SIG-M5 (cell line): ENCODE measurements around the gene TLL2.

Experiments used
- DNase-seq: peaks from one replicate; lab custom pipeline; 2025; lab: John Stamatoyannopoulos, UW

The TLL2 gene

GRCh38 chr10:96358851-96359540 is 154.7 kb downstream of the TLL2 start, which contains the start of gene OPALIN:
Gene OPALIN, minus strand, starts transcription at chr10:96359002. Its CDS starts 106 bp downstream, at chr10:96358896.
- no peak for DNase-seq

DNA sequence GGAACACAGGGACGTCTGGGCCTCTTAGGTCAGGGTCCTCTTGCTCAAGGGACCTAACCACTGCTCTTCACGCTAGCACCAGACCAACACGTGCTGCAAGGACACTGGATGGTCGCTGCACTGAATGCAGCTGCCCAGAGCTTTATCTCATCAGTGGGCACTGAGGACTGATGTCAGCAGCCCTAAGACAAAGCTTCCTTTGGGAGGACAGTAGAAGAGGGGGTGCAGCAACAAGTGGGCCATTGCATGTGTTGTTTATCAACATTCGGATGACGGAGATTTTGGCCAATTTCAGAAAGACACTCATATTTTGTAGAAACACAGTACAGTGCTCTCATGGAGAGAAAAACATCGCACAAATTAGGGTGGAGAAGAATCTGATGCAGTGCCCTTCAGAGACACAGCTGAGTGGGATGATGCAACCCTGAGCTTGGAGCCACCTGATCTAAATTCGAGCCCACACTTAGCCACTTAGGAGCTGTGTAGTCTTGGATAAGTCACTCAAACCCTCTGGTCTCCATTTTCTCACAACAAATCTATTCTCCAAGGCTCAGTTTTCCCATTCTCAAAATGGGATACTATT is 156.6 kb downstream of the TLL2 start:
- DNase-seq = no peak

DNA sequence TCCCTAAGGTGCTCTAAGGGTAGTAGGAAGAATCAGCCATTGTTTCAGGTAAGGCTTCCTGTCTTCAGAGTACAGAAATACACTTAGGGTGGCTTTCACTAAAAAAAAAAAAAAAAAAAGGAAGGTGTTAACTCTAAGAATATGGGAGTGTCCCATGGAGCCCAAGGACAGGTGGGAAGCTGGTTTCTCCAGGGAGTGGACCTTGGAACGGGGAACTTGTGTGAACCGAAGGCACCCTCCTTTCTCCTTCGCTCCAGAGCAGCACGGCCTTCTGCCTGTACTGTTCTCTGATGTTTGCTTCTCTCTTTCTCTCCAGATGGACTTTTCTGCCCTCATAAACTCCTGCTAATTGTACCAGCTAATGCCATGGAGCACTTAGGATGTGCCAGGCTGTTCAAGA is 161.1 kb downstream of the TLL2 start:
- no peak for DNase-seq

DNA sequence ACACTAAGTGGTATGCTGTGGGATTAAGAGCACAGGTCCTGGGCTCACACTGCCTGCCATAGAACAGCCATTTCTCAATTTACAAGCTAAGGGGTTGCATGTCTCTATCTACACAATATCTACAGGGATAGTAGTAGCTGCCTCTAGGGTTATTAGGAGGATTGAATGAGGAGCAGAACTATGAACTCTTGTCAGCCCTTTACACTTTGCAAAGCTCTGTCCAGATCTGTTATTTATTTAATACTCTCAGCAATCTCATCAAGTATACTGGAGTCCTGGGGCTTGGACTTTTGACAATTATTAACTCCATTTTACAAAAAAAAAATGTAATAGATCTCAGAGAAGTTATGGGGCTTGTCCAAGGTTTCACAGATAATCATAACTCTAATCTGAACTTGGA is 161.7 kb downstream of the TLL2 start:
- DNase-seq = no peak

DNA sequence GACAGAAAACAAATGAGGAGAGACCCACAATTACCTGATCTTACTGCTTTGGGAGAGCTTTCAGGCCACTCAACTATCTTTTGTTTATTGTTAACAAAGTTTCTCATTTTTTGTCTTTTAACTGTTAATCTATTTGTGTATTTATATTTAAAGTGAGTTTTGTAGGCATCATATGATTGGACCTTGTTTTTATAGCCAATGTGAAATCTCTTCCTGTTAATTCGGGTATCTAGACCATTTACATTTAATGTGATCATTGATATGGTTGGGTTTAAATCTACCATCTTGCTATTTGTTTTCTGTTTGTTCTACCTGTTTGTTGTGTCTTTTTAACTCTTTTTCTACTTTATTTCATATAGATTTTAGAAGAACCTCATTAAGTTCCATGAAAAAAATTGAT is 167.4 kb downstream of the TLL2 start:
- DNase-seq = no peak

GRCh38 chr10:96345222-96345621 is 168.5 kb downstream of the TLL2 start:
- no peak for DNase-seq

GRCh38 chr10:96344178-96344577 is 169.5 kb downstream of the TLL2 start:
- no peak for DNase-seq

GRCh38 chr10:96342402-96342801 is 171.3 kb downstream of the TLL2 start:
- DNase-seq = no peak

DNA sequence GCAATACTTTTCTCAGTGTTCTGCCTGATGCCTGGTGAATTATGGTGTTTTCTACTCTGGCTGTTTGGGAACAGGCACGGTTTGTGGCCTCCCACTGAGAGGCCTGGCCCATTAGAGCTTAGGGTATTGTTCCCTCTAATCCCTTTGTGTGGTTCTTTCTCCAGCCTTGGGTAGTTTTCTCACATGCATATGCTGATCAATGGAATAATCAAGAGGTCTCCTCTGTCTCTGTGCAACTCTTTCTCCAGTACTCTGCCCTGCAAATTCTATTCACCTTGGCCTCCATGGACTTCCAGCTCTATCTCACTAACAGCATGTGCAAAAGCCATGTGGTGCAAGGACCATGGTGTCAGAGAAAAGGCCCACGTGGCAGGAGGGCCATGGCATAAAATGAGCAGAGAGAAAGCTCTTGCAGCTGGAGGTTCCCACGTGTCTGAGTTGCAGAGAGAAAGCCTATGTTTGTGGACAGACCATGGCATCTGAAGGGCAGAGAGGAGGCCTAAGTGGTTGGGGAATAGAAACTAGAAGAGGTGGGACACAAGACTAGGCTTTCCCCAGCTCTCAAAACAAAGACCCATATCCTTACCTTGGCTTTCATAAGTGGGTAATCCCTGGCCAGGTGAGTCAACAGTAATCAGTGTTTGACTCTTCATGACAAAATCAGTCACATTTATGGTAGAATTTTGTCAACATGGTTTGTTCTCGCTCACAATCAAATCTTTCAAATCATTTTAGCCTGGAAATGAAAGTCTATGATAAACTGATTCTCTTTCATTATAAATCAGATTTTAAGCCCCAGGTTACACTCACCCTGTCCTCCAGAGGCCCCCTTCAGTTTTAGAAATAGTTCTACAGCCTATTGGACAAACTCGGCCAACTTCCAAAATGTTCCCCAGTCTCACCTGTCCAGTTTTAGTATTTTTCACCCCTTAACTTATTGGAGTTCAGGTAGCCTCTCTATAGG is 172.2 kb downstream of the TLL2 start:
- DNase-seq = no peak

DNA sequence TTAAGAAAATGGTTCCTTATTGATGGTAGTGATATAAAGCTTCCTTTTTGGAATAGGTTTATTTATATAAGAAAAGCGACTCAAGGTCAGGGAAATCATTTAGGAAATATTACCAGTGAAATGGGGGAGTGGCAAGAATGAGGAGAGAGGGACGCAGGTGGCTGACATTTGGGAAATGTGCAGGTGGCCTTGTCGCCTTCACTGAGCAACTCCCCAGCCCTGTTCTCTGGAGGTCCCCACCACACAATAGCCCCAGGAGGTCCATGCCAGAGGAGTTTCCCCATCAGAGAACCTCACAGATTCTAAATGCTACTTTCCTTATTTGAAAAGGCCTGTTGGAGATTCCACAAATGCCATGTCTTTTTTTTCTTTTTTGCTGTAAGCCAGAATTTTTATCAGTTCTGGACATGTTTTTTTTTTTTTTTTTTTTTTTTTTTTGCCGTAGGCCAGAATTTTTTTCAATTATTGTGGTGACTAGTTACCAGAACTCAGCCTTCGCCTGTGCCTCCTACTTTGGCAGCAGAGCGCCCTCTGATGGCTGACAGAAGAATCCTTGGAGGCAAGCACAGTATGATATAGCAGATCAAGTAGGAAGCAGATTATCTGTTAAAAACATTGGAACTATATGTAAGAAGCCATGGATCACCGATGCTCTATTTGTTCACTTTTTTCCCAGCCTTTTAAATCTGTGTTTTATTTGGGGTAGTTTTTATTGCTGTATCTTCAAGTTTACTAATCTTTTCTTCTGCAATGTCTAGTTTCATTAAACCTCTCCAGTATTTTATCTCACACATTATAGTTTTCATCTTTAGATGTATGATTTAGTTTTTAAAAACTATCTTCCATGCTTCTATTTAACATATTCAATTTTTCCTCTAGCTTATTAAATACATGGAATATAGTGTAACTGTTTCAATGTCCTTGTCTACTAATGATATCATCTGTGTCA is 173.5 kb downstream of the TLL2 start:
- peak; percentile 12 for DNase-seq

DNA sequence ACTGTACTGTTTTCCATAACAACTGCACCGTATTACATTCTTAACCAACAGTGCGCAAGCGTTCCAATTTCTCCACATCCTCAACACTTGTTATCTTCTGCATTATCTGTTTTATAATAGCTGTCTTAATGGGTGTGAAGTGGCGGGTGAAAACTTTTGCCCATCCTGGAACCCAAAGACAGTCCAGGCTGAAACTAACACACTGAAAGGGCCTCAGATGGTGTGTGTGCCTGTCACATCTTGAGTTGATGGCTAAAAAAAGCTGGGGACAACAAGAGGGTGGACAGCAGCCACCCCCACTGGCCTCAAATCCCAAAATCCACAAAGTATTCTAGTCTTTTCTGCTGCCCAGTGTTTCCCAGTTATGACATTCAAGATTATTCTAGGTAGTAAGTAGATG is 174.3 kb downstream of the TLL2 start:
- no peak for DNase-seq

DNA sequence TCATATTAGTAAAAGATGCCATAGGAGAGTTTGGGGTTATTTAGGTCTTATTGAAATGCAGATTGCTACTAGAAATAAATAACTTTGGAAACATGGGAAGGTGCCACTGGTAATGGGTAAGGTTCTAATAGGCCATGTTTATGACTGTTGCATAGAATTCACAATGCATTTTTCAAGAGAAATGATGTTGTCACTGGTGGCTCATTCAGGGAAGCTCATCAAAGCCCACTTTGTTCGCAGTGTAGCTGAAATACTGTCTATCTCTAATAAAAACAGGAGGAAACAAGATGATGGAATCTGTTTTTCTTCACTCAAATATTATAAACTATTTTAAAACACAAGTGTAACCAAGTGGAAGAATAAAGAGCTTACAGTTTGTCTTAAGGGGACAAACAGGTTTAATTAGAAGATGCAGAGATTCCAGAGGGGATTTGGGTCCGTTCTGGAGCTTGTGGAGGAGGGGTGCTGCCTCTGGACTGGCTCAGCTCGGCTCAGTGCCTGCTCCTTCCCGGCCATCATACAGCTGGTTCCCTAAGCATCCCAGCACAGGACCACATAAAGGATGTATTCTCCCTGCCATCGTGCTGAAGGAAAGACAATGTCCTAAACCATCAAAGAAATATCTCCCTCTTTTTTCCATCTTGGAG is 175.3 kb downstream of the TLL2 start:
- no peak for DNase-seq

- DNase-seq = no peak
Observed at GRCh38 chr10:96337106-96337505, 176.6 kb downstream of the TLL2 start.

- no peak for DNase-seq
Observed at GRCh38 chr10:96334616-96335526, 178.9 kb downstream of the TLL2 start.

GRCh38 chr10:96333101-96333500 is 180.6 kb downstream of the TLL2 start:
- no peak for DNase-seq

- DNase-seq = no peak
Observed at GRCh38 chr10:96327462-96327861, 186.3 kb downstream of the TLL2 start.

DNA sequence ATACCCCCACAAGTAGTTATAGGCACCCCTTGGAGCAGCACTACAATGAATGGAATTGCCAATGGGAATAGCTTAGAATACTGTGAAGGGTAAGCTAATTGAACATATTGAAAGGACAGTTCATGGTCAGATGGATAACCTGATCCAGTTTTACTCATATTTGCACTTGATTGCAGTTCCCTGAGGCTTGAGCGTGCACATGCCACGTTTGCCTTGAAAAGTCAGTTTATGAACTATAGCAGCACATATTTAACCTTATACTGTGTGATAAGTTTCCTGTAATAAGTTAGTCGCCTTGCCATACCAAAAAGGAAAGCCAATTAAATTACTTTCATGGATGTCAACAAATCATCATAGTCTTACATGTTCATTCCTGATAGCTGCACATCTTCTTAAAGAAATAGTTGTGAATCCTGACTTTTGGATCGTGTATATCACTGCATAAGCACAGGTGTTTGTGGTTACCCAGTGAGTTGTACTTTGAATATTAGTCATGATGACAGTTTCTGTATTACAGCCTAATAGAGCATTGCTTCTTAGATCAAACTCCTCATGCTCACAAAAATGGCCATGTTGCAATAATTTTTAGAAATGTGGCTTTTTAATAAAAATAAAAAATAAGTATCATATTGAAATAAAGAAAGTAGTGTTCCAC is 187.9 kb downstream of the TLL2 start:
- DNase-seq = no peak

DNA sequence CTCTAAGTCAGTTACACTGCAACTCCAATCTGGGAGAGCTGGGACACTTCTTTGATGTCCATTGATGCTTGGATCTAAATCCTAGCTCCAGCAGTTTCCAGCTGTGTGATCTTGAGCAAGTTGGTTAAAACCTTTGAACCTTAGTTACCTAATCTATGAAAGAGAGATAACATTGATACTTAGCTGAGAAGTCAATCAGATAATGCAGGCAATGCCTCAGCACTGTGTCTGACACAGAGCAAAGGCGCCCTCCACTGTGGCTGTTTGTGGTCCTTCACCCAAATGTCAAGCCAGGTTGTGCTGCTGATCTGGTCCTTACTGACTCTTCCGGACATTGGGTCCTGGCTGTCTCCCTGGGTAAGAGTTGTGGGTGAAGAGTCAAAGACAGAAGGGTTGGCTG is 189.3 kb downstream of the TLL2 start:
- DNase-seq = no peak

- no peak for DNase-seq
Observed at GRCh38 chr10:96322275-96322674, 191.5 kb downstream of the TLL2 start.

DNA sequence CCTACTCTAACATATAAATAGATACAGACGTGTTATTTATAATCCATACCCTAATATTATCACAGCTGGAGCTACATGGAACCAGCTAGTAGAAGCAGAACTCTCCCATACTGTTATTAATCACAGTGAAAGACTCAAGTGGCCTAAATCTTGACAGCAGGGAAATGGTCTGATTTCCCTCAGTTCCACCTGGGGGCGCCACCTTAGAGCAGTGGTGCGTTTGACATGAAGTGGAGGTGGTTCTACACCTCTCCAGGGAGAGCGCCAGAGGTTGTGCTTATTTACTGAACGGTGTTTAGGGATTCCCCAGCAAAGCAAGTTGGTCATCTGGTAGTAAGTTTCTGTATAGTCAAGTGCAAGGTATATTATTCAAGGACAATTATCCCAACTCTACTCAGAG is 191.9 kb downstream of the TLL2 start:
- DNase-seq = no peak
